ENCODE measurements around the gene PTPN4.

Gene PTPN4

GRCh38 chr2:119846021-119846420, 86.3 kb downstream of the PTPN4 start:
- in situ Hi-C loops (cut with MboI; ENCODE audit: low sequenced_read_pairs): no loop called here

- in situ Hi-C loops (cut with MboI; ENCODE audit: low sequenced_read_pairs): no loop called here
These were observed 90.3 kb downstream of the PTPN4 start for GRCh38 chr2:119849838-119850565.

GRCh38 chr2:119852214-119852613, 92.5 kb downstream of the PTPN4 start:
- in situ Hi-C loops (cut with MboI; ENCODE audit: low sequenced_read_pairs): no loop called here

- in situ Hi-C loops (cut with MboI; ENCODE audit: low sequenced_read_pairs): no loop called here
These were observed 94.2 kb downstream of the PTPN4 start for GRCh38 chr2:119853777-119854399.

GRCh38 chr2:119856469-119856901, 96.8 kb downstream of the PTPN4 start:
- in situ Hi-C loops (cut with MboI; ENCODE audit: low sequenced_read_pairs): no loop called here

- in situ Hi-C loops (cut with MboI; ENCODE audit: low sequenced_read_pairs): no loop called here
These were observed 98.0 kb downstream of the PTPN4 start for GRCh38 chr2:119857742-119858141.

- in situ Hi-C loops (cut with MboI; ENCODE audit: low sequenced_read_pairs): no loop called here
These were observed 99.8 kb downstream of the PTPN4 start for GRCh38 chr2:119859528-119859927.

GRCh38 chr2:119860924-119861323, 101.2 kb downstream of the PTPN4 start:
- in situ Hi-C loops (cut with MboI; ENCODE audit: low sequenced_read_pairs): no loop called here

GRCh38 chr2:119862127-119862889, 102.6 kb downstream of the PTPN4 start:
- in situ Hi-C loops (cut with MboI; ENCODE audit: low sequenced_read_pairs): no loop called here

GRCh38 chr2:119864318-119864717, 104.6 kb downstream of the PTPN4 start:
- in situ Hi-C loops (cut with MboI; ENCODE audit: low sequenced_read_pairs): no loop called here

GRCh38 chr2:119871725-119872124, 112.0 kb downstream of the PTPN4 start:
- in situ Hi-C loops (cut with MboI; ENCODE audit: low sequenced_read_pairs): no loop called here

- in situ Hi-C loops (cut with MboI; ENCODE audit: low sequenced_read_pairs): no loop called here
These were observed 113.9 kb downstream of the PTPN4 start for GRCh38 chr2:119873350-119874315.

- in situ Hi-C loops (cut with MboI; ENCODE audit: low sequenced_read_pairs): no loop called here
These were observed 119.8 kb downstream of the PTPN4 start for GRCh38 chr2:119879502-119879901.

- in situ Hi-C loops (cut with MboI; ENCODE audit: low sequenced_read_pairs): no loop called here
These were observed 129.0 kb downstream of the PTPN4 start for GRCh38 chr2:119888680-119889079.

GRCh38 chr2:119897736-119898395, 138.1 kb downstream of the PTPN4 start:
- in situ Hi-C loops (cut with MboI; ENCODE audit: low sequenced_read_pairs): no loop called here

- in situ Hi-C loops (cut with MboI; ENCODE audit: low sequenced_read_pairs): no loop called here
These were observed 141.3 kb downstream of the PTPN4 start for GRCh38 chr2:119901013-119901412.

GRCh38 chr2:119910566-119910965, 150.8 kb downstream of the PTPN4 start:
- in situ Hi-C loops (cut with MboI; ENCODE audit: low sequenced_read_pairs): no loop called here

GRCh38 chr2:119914266-119914665, 154.5 kb downstream of the PTPN4 start:
- in situ Hi-C loops (cut with MboI; ENCODE audit: low sequenced_read_pairs): no loop called here

GRCh38 chr2:119921825-119922224, 162.1 kb downstream of the PTPN4 start:
- in situ Hi-C loops (cut with MboI; ENCODE audit: low sequenced_read_pairs): no loop called here

GRCh38 chr2:119922699-119923098, 163.0 kb downstream of the PTPN4 start:
- in situ Hi-C loops (cut with MboI; ENCODE audit: low sequenced_read_pairs): no loop called here
